CD8-positive, alpha-beta memory T cell (primary cell): ENCODE measurements around the gene HMHB1. TPM values are rescaled to one million over a fixed set of nuclear protein-coding genes. Genes with fewer than 3 reads are reported as not detected.

Experiments used
- CTCF ChIA-PET: fragments of 350-600 bp; sonication (Branson Sonifier 250); formaldehyde crosslinking; loops from one replicate; lab custom pipeline; 2021; ENCODE audit warnings: antibody characterized with exemption; lab: Charles Lee
- POLR2A ChIA-PET: fragments of 350-600 bp; sonication (Branson Sonifier 250); formaldehyde crosslinking; loops from one replicate; lab custom pipeline; 2021; ENCODE audit warnings: antibody characterized with exemption; lab: Charles Lee
- DNase-seq, 5 donors: peaks; one replicate each; pipeline versions ENCODE4 v3.0.0 to v3.0.0-alpha.2; 2020 to 2022; ENCODE audit warnings: mixed read lengths in 1 of 5
- H3K27ac ChIP-seq: one replicate; pipeline ENCODE4 v1.7.0; 2013; ENCODE audit warnings: low read depth, mild to moderate bottlenecking, low read length, moderate library complexity
- H3K27me3 ChIP-seq: 2 replicates; pipeline ENCODE4 v1.7.0; 2013; ENCODE audit warnings: low read length, mild to moderate bottlenecking; ENCODE audit not compliant: insufficient read depth, poor library complexity, severe bottlenecking
- H3K36me3 ChIP-seq: 2 replicates; pipeline ENCODE4 v1.7.0; 2013; ENCODE audit warnings: mild to moderate bottlenecking, low read length, moderate library complexity; ENCODE audit not compliant: insufficient read depth
- H3K4me1 ChIP-seq: 2 replicates; pipeline ENCODE4 v1.7.0; 2013; ENCODE audit warnings: mild to moderate bottlenecking, low read length, moderate library complexity; ENCODE audit not compliant: insufficient read depth
- H3K4me3 ChIP-seq: 2 replicates; pipeline ENCODE4 v1.7.0; 2013; ENCODE audit warnings: mild to moderate bottlenecking, low read length
- H3K9me3 ChIP-seq: 2 replicates; pipeline ENCODE4 v1.7.0; 2013; ENCODE audit warnings: mild to moderate bottlenecking, low read length
- H3K27ac Mint-ChIP-seq, 8 donors: one replicate each; pipeline ENCODE4 v1.8.0; 2020 to 2021; ENCODE audit warnings: mixed read lengths in 8 of 8, mild to moderate bottlenecking in 6 of 8, inconsistent platforms in 3 of 8, moderate library complexity in 3 of 8
- H3K27me3 Mint-ChIP-seq, 2 donors: one replicate each; pipeline ENCODE4 v1.8.0; 2020 to 2021; ENCODE audit warnings: mixed read lengths in 2 of 2, mild to moderate bottlenecking in 1 of 2, moderate library complexity in 1 of 2
- H3K36me3 Mint-ChIP-seq, 3 donors: one replicate each; pipeline ENCODE4 v1.8.0; 2020 to 2021; ENCODE audit warnings: mixed read lengths in 3 of 3, inconsistent platforms in 1 of 3, mild to moderate bottlenecking in 1 of 3
- H3K4me1 Mint-ChIP-seq, 3 donors: one replicate each; pipeline ENCODE4 v1.8.0; 2020 to 2021; ENCODE audit warnings: mixed read lengths in 3 of 3, inconsistent platforms in 1 of 3, mild to moderate bottlenecking in 1 of 3
- H3K4me3 Mint-ChIP-seq, 7 donors: one replicate each; pipeline ENCODE4 v1.8.0; 2020 to 2021; ENCODE audit warnings: mixed read lengths in 7 of 7, mild to moderate bottlenecking in 6 of 7, moderate library complexity in 4 of 7, inconsistent platforms in 2 of 7
- H3K9me3 Mint-ChIP-seq, 5 donors: one replicate each; pipeline ENCODE4 v1.8.0; 2020 to 2022; ENCODE audit warnings: mixed read lengths in 5 of 5, mild to moderate bottlenecking in 3 of 5, moderate library complexity in 2 of 5, inconsistent platforms in 1 of 5
- polyA plus RNA-seq: library from polyadenylated mRNA; unstranded; fragments of 300-500 nt; fragmentation: Illumina TruSeq; gene quantifications from one replicate; pipeline ENCODE4 v1.2.3, GENCODE V29; 2021
- total RNA-seq, 2 experiments: library from RNA; stranded (reverse); gene quantifications; one replicate each; pipeline ENCODE4 v1.2.3, GENCODE V29; 2021

Gene HMHB1
- total and polyA plus RNA-seq, 3 experiments from 2014 or later = not detected

GRCh38 chr5:143775258-143775657 lies 36.7 kb upstream of the HMHB1 start:
- no peaks in the 10 kb centered on the region for H3K9me3 ChIP-seq
- Mint-ChIP-seq H3K36me3 (peaks cover 0 to 2% (median 0%) of the 10 kb centered on the region in 3 donors), H3K4me3 (no peak overlapping the region), H3K27me3 (peaks cover 0 to 6% of the 10 kb centered on the region in 2 donors), H3K4me1 (no peaks in the 10 kb centered on the region), H3K9me3 (peaks cover 0 to 5% (median 0%) of the 10 kb centered on the region in 5 donors), H3K27ac (no peak overlapping the region)
- CTCF ChIA-PET = no interaction called here
- H3K4me3 ChIP-seq = no peak overlapping the region
- no peaks in the 10 kb centered on the region for H3K36me3 ChIP-seq
- POLR2A ChIA-PET = interaction anchor here (0.6 kb wide), 1 partner anchor 391 kb away, joined by 3 read pairs; no protein-coding TSS in a partner anchor
- DNase-seq = no peak
- no peaks in the 10 kb centered on the region for H3K4me1 ChIP-seq
- no peaks in the 10 kb centered on the region for H3K27me3 ChIP-seq
- H3K27ac ChIP-seq = no peak overlapping the region

GRCh38 chr5:143776951-143777350 lies 35.0 kb upstream of the HMHB1 start:
- Mint-ChIP-seq H3K27ac (no peak overlapping the region), H3K36me3 (peaks cover 0 to 2% (median 0%) of the 10 kb centered on the region in 3 donors)
- CTCF ChIA-PET = no interaction called here

GRCh38 chr5:143779506-143779905 lies 32.5 kb upstream of the HMHB1 start:
- no peaks in the 10 kb centered on the region for H3K36me3 Mint-ChIP-seq
- Histone ChIP-seq H3K36me3 (no peaks in the 10 kb centered on the region), H3K27me3 (no peaks in the 10 kb centered on the region), H3K4me3 (no peak overlapping the region), H3K4me1 (no peaks in the 10 kb centered on the region), H3K27ac (no peak overlapping the region), H3K9me3 (no peaks in the 10 kb centered on the region)
- H3K4me1 Mint-ChIP-seq = no peaks in the 10 kb centered on the region
- POLR2A ChIA-PET = no interaction called here
- peaks cover 0 to 5% of the 10 kb centered on the region in 2 donors for H3K27me3 Mint-ChIP-seq
- no peak for DNase-seq
- peaks cover 0 to 5% (median 0%) of the 10 kb centered on the region in 5 donors for H3K9me3 Mint-ChIP-seq
- H3K27ac Mint-ChIP-seq = no peak overlapping the region
- H3K4me3 Mint-ChIP-seq = no peak overlapping the region
- CTCF ChIA-PET = no interaction called here

More at GRCh38 chr5:143776951-143777350, 35.0 kb upstream of the HMHB1 start:
- Histone ChIP-seq H3K27me3 (no peaks in the 10 kb centered on the region), H3K27ac (no peak overlapping the region), H3K4me1 (no peaks in the 10 kb centered on the region), H3K36me3 (no peaks in the 10 kb centered on the region), H3K9me3 (no peaks in the 10 kb centered on the region), H3K4me3 (no peak overlapping the region)
- no peak overlapping the region for H3K4me3 Mint-ChIP-seq
- POLR2A ChIA-PET = no interaction called here
- H3K4me1 Mint-ChIP-seq = no peaks in the 10 kb centered on the region
- H3K27me3 Mint-ChIP-seq = peaks cover 0 to 5% of the 10 kb centered on the region in 2 donors
- DNase-seq = no peak
- H3K9me3 Mint-ChIP-seq = peaks cover 0 to 5% (median 0%) of the 10 kb centered on the region in 5 donors

GRCh38 chr5:143781993-143782520 lies 29.9 kb upstream of the HMHB1 start:
- no peak for DNase-seq
- no peaks in the 10 kb centered on the region for H3K9me3 ChIP-seq
- ChIA-PET CTCF (no interaction called here), POLR2A (interaction anchor here (0.6 kb wide), 1 partner anchor 33 kb away, joined by 4 read pairs; no protein-coding TSS in a partner anchor)
- no peak overlapping the region for H3K27ac ChIP-seq
- Mint-ChIP-seq H3K27me3 (peaks cover 0 to 5% of the 10 kb centered on the region in 2 donors), H3K36me3 (no peaks in the 10 kb centered on the region), H3K27ac (no peak overlapping the region), H3K9me3 (peaks cover 0 to 5% (median 0%) of the 10 kb centered on the region in 5 donors), H3K4me1 (no peaks in the 10 kb centered on the region), H3K4me3 (no peak overlapping the region)
- no peaks in the 10 kb centered on the region for H3K36me3 ChIP-seq
- no peak overlapping the region for H3K4me3 ChIP-seq
- no peaks in the 10 kb centered on the region for H3K27me3 ChIP-seq
- H3K4me1 ChIP-seq = no peaks in the 10 kb centered on the region

GRCh38 chr5:143782588-143783386 lies 29.2 kb upstream of the HMHB1 start:
- no peaks in the 10 kb centered on the region for H3K4me1 Mint-ChIP-seq
- DNase-seq = no peak
- ChIA-PET CTCF (no interaction called here), POLR2A (no interaction called here)
- no peaks in the 10 kb centered on the region for H3K9me3 ChIP-seq
- no peak overlapping the region for H3K4me3 Mint-ChIP-seq
- H3K9me3 Mint-ChIP-seq = peaks cover 0 to 5% (median 0%) of the 10 kb centered on the region in 5 donors
- no peak overlapping the region for H3K4me3 ChIP-seq
- H3K27ac ChIP-seq = no peak overlapping the region
- peaks cover 2 to 5% of the 10 kb centered on the region in 2 donors for H3K27me3 Mint-ChIP-seq
- H3K36me3 ChIP-seq = no peaks in the 10 kb centered on the region
- no peaks in the 10 kb centered on the region for H3K4me1 ChIP-seq
- H3K27ac Mint-ChIP-seq = no peak overlapping the region
- H3K36me3 Mint-ChIP-seq = no peaks in the 10 kb centered on the region
- no peaks in the 10 kb centered on the region for H3K27me3 ChIP-seq

GRCh38 chr5:143788401-143788800 lies 23.6 kb upstream of the HMHB1 start:
- H3K9me3 ChIP-seq = no peaks in the 10 kb centered on the region
- ChIA-PET POLR2A (no interaction called here), CTCF (no interaction called here)

GRCh38 chr5:143790457-143791112 lies 21.4 kb upstream of the HMHB1 start:
- DNase-seq = no peak
- ChIA-PET POLR2A (no interaction called here), CTCF (interaction anchor here (1.4 kb wide), 1 partner anchor 11 kb away, joined by 4 read pairs; no protein-coding TSS in a partner anchor)
- no peak overlapping the region for H3K4me3 ChIP-seq
- H3K9me3 Mint-ChIP-seq = no peaks in the 10 kb centered on the region
- H3K4me1 Mint-ChIP-seq = peaks cover 0 to 6% (median 2%) of the 10 kb centered on the region in 3 donors
- H3K27ac Mint-ChIP-seq = no peak overlapping the region
- H3K27me3 Mint-ChIP-seq = peaks cover 2 to 10% of the 10 kb centered on the region in 2 donors
- H3K27me3 ChIP-seq = no peaks in the 10 kb centered on the region
- H3K36me3 Mint-ChIP-seq = no peaks in the 10 kb centered on the region
- no peaks in the 10 kb centered on the region for H3K36me3 ChIP-seq
- no peaks in the 10 kb centered on the region for H3K9me3 ChIP-seq
- no peak overlapping the region for H3K27ac ChIP-seq
- no peak overlapping the region for H3K4me3 Mint-ChIP-seq
- H3K4me1 ChIP-seq = no peaks in the 10 kb centered on the region

More at GRCh38 chr5:143788401-143788800, 23.6 kb upstream of the HMHB1 start:
- Mint-ChIP-seq H3K4me3 (no peak overlapping the region), H3K27me3 (peaks cover 2 to 10% of the 10 kb centered on the region in 2 donors), H3K9me3 (no peaks in the 10 kb centered on the region), H3K36me3 (no peaks in the 10 kb centered on the region), H3K4me1 (peaks cover 0 to 6% (median 2%) of the 10 kb centered on the region in 3 donors), H3K27ac (no peak overlapping the region)
- no peak overlapping the region for H3K4me3 ChIP-seq
- no peaks in the 10 kb centered on the region for H3K4me1 ChIP-seq
- H3K27ac ChIP-seq = no peak overlapping the region
- no peaks in the 10 kb centered on the region for H3K27me3 ChIP-seq
- DNase-seq = no peak
- H3K36me3 ChIP-seq = no peaks in the 10 kb centered on the region
